ENCODE results near the gene ZMYND8.

The ZMYND8 gene

DNA sequence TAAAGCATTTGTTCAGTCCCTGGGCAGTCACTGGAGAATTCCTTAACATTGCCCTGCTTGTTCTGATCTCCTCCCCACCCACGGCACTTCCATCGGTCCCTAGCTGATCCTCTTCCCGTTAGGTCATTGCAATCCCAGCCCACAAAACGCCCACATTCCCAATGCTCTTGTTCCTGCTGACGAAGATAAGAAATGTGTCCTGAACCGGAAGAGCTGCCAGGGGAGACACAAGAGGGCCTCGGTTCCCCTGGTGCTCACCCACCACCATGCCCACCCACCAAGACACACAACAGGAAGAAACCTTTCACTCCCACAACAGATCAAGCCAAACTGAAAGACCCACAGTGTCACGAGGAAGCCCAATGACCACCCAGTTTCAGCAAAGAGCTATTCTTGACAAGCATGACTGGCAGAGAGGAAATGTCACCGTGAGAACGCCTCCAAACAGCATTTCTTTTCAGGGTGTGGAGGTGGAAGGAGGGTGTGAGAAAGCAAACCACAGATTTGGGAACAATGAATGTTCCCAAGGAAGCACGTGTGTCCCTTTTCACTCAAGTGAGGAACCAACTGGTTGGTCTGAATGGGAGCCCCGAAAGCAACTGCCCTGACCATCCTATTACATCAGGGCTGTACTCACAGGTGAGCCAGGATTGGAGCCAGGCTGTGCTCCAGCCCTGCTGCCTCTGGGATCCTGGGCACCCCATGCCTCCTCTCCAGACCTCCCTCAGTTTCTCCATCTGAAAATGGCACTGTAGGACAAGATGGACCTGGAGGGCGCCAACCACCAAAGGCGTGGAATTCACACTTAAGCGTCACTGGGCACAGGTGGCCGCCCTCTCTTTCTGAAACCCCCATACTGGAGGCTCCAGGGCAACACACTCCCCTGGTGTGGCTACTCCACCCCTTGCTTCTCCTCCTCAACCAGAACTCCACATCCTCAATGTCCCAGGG is 97.5 kb downstream of the ZMYND8 start:
- DNase-seq (ENCODE audit: low read depth), result peak; percentile 81
- TF ChIP-seq CTCF (conservative IDR thresholded peaks at IDR 0.05; ENCODE audit: control insufficient read depth, insufficient read depth, low read depth, low read length), result no peak
- no peak overlapping the region for H3K4me3 ChIP-seq (ENCODE audit: control insufficient read depth, low read depth, low read length)

- TF ChIP-seq CTCF (conservative IDR thresholded peaks at IDR 0.05; ENCODE audit: control insufficient read depth, insufficient read depth, low read depth, low read length), result no peak
- no peak for DNase-seq (ENCODE audit: low read depth)
These were observed 98.7 kb downstream of the ZMYND8 start for GRCh38 chr20:47257771-47258170.

DNA sequence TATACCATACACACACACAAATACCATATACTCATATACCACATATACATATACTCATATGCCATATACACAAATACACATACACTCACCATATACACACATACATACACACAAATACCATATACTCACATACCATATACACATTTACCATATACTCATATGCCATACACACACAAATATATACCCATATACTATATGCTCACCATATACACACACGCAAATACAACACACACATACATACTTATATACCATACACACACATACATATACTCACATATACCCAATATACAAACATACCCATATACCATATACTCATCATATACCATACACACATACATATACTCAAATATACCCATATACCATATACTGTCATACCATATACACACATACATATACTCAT is 99.2 kb downstream of the ZMYND8 start:
- no peak overlapping the region for H3K4me3 ChIP-seq (ENCODE audit: control insufficient read depth, low read depth, low read length)
- DNase-seq (ENCODE audit: low read depth), result no peak
- no peak for TF ChIP-seq CTCF (conservative IDR thresholded peaks at IDR 0.05; ENCODE audit: control insufficient read depth, insufficient read depth, low read depth, low read length)

More at GRCh38 chr20:47257771-47258170, 98.7 kb downstream of the ZMYND8 start:
- H3K4me3 ChIP-seq (ENCODE audit: control insufficient read depth, low read depth, low read length), result no peak overlapping the region

DNA sequence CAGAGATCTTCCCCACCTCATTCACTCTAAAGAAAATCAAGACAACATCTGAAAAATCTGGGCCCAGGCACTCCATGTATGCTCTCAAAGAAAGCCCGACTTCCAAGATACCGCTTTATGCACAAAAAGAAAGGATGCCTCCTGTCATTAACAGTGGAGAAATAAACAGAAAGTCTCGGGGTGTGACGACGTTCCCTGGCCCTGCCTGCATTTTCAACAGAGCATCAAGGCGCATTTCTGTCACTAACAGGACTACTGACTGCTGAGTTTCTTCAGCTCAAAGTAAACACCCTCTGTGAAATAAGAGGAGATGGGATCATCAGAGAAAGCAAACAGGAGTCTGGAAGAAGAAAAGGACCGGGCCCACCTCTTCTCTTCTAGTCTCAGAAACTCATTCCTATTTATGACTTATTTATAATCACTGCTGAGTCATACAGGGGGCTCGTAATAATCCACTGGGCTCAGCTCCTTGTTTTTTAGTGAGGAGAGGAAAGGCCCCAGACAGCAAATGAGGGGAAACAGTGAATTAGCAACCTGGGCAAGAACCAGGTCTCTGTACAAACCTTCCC is 99.7 kb downstream of the ZMYND8 start:
- DNase-seq (ENCODE audit: low read depth), result peak; percentile 60
- H3K4me3 ChIP-seq (ENCODE audit: control insufficient read depth, low read depth, low read length), result no peak overlapping the region
- TF ChIP-seq CTCF (conservative IDR thresholded peaks at IDR 0.05; ENCODE audit: control insufficient read depth, insufficient read depth, low read depth, low read length), result no peak

DNA sequence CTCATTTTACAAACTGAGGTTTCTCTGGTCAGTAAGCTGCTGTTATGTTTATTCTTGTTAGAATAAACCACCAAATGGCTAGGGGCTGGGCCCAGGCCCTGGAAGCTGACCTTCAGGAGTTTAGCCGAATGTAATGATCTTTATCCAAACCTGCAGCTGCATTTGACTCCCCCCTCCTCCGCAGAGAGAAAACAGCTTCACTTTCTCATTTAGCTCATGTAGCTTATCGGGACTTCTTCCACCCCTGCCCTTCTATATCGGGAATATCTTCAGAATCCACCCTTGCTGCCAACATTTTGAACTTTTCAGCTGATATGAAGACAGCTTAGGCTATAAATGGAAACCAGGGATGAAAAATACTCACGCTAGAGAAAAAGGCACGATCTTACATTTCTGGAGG is 102.6 kb downstream of the ZMYND8 start:
- no peak overlapping the region for H3K4me3 ChIP-seq (ENCODE audit: control insufficient read depth, low read depth, low read length)
- DNase-seq (ENCODE audit: low read depth), result no peak
- no peak for TF ChIP-seq CTCF (conservative IDR thresholded peaks at IDR 0.05; ENCODE audit: control insufficient read depth, insufficient read depth, low read depth, low read length)

DNA sequence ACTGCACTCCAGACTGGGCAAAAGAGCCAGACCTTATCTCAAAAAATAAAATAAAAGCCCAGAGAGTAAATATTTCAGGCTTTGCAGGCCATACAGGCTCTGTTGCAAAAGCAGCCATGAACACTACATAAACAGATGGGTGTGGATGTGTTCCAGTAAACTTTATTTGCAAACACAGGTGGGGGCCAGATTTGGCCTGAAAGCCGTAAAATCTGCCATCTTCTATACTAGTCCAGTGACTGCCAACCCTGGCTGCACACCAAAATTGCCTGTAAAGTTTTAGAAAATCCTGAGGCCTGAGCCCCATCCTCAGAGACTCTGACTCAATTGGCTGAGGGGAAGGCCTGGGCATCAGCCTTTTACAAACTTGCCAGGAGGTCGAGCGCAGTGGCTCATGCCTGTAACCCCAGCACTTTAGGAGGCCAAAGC is 103.6 kb downstream of the ZMYND8 start:
- DNase-seq (ENCODE audit: low read depth), result no peak
- no peak for TF ChIP-seq CTCF (conservative IDR thresholded peaks at IDR 0.05; ENCODE audit: control insufficient read depth, insufficient read depth, low read depth, low read length)
- H3K4me3 ChIP-seq (ENCODE audit: control insufficient read depth, low read depth, low read length), result no peak overlapping the region
